ENCODE measurements around the gene SESN1.
A peak's percentile ranks its signal among the peaks of the same experiment; 100 is the strongest.
"Not testable (repeated sequence)": the region's sequence is repeated elsewhere in the genome, so short reads cannot be mapped to it uniquely, and the experiment has no call there.

The SESN1 gene

GRCh38 chr6:109093732-109094415, 772 bp downstream of the SESN1 start:
- peak; percentile 11 to 15 for DNase-seq

GRCh38 chr6:109092074-109092473, 2.6 kb downstream of the SESN1 start:
- DNase-seq, result no peak

GRCh38 chr6:109091314-109092024, 3.2 kb downstream of the SESN1 start:
- no peak for DNase-seq

- DNase-seq, result no peak
Measured at GRCh38 chr6:109088995-109089394, 5.7 kb downstream of the SESN1 start.

GRCh38 chr6:109087661-109088264, 6.9 kb downstream of the SESN1 start:
- DNase-seq, result no peak

- DNase-seq, result not testable (repeated sequence)
Measured at GRCh38 chr6:109084146-109084545, 10.5 kb downstream of the SESN1 start.

GRCh38 chr6:109083657-109084056, 11.0 kb downstream of the SESN1 start:
- DNase-seq, result no peak

GRCh38 chr6:109082188-109082577, 12.5 kb downstream of the SESN1 start:
- DNase-seq, result peak; percentile 68 to 69

- DNase-seq, result no peak
Measured at GRCh38 chr6:109081516-109082187, 13.0 kb downstream of the SESN1 start.

- DNase-seq, result no peak
Measured at GRCh38 chr6:109081026-109081425, 13.6 kb downstream of the SESN1 start.

- DNase-seq, result peak; percentile 85 to 89
Measured at GRCh38 chr6:109079981-109080380, 14.7 kb downstream of the SESN1 start.

GRCh38 chr6:109076377-109076776, 18.3 kb downstream of the SESN1 start:
- no peak for DNase-seq

GRCh38 chr6:109075934-109076333, 18.7 kb downstream of the SESN1 start:
- DNase-seq, result no peak

GRCh38 chr6:109074133-109074415, 20.6 kb downstream of the SESN1 start:
- DNase-seq, result no peak

- DNase-seq, result peak; percentile 71 to 84
Measured at GRCh38 chr6:109073344-109074132, 21.1 kb downstream of the SESN1 start.

- DNase-seq, result no peak
Measured at GRCh38 chr6:109071125-109071917, 23.3 kb downstream of the SESN1 start.

- no peak for DNase-seq
Measured at GRCh38 chr6:109069746-109070145, 24.9 kb downstream of the SESN1 start.

- no peak for DNase-seq
Measured at GRCh38 chr6:109062767-109063352, 31.8 kb downstream of the SESN1 start.

GRCh38 chr6:109062216-109062615, 32.4 kb downstream of the SESN1 start:
- DNase-seq, result no peak

- no peak for DNase-seq
Measured at GRCh38 chr6:109060571-109060970, 34.1 kb downstream of the SESN1 start.

- peak; percentile 36 to 57 for DNase-seq
Measured at GRCh38 chr6:109059571-109060021, 35.0 kb downstream of the SESN1 start.

- no peak for DNase-seq
Measured at GRCh38 chr6:109059153-109059552, 35.5 kb downstream of the SESN1 start.

Data from Kasumi-1 (cell line).